Measurements from ENCODE around the gene GFOD1.

GFOD1 gene

GRCh38 chr6:13360671-13361540 lies 126.5 kb downstream of the GFOD1 start:
- DNase-seq (ENCODE audit: low read depth in 2 of 2, low spot score in 1 of 2), result no peak

- DNase-seq (ENCODE audit: low read depth in 2 of 2, low spot score in 1 of 2), result no peak
Observed at GRCh38 chr6:13359287-13359686, 128.1 kb downstream of the GFOD1 start.

- DNase-seq (ENCODE audit: low read depth in 2 of 2, low spot score in 1 of 2), result no peak
Observed at GRCh38 chr6:13358511-13358910, 128.9 kb downstream of the GFOD1 start.

- no peak for DNase-seq (ENCODE audit: low read depth in 2 of 2, low spot score in 1 of 2)
Observed at GRCh38 chr6:13357551-13358075, 129.8 kb downstream of the GFOD1 start.

GRCh38 chr6:13355999-13356785 lies 131.2 kb downstream of the GFOD1 start:
- no peak for DNase-seq (ENCODE audit: low read depth in 2 of 2, low spot score in 1 of 2)

GRCh38 chr6:13355043-13355945 lies 132.1 kb downstream of the GFOD1 start:
- DNase-seq (ENCODE audit: low read depth in 2 of 2, low spot score in 1 of 2), result no peak

- DNase-seq (ENCODE audit: low read depth in 2 of 2, low spot score in 1 of 2), result no peak
Observed at GRCh38 chr6:13354331-13355042, 132.9 kb downstream of the GFOD1 start.

GRCh38 chr6:13352165-13352564 lies 135.2 kb downstream of the GFOD1 start:
- DNase-seq (ENCODE audit: low read depth in 2 of 2, low spot score in 1 of 2), result no peak

GRCh38 chr6:13351271-13351670 lies 136.1 kb downstream of the GFOD1 start:
- no peak for DNase-seq (ENCODE audit: low read depth in 2 of 2, low spot score in 1 of 2)

GRCh38 chr6:13349811-13350506 lies 137.4 kb downstream of the GFOD1 start:
- DNase-seq (ENCODE audit: low read depth in 2 of 2, low spot score in 1 of 2), result no peak

GRCh38 chr6:13348334-13349113 lies 138.9 kb downstream of the GFOD1 start:
- DNase-seq (ENCODE audit: low read depth in 2 of 2, low spot score in 1 of 2), result no peak

- no peak for DNase-seq (ENCODE audit: low read depth in 2 of 2, low spot score in 1 of 2)
Observed at GRCh38 chr6:13346245-13346644, 141.2 kb downstream of the GFOD1 start.

GRCh38 chr6:13342414-13343019 lies 144.9 kb downstream of the GFOD1 start:
- no peak for DNase-seq (ENCODE audit: low read depth in 2 of 2, low spot score in 1 of 2)

GRCh38 chr6:13339863-13340630 lies 147.4 kb downstream of the GFOD1 start:
- no peak for DNase-seq (ENCODE audit: low read depth in 2 of 2, low spot score in 1 of 2)

- no peak for DNase-seq (ENCODE audit: low read depth in 2 of 2, low spot score in 1 of 2)
Observed at GRCh38 chr6:13338038-13338437, 149.4 kb downstream of the GFOD1 start.

GRCh38 chr6:13336553-13336952 lies 150.8 kb downstream of the GFOD1 start:
- DNase-seq (ENCODE audit: low read depth in 2 of 2, low spot score in 1 of 2), result peak; percentile 25 to 62

- DNase-seq (ENCODE audit: low read depth in 2 of 2, low spot score in 1 of 2), result no peak
Observed at GRCh38 chr6:13334953-13335352, 152.4 kb downstream of the GFOD1 start.

GRCh38 chr6:13332349-13332706 lies 155.1 kb downstream of the GFOD1 start:
- no peak for DNase-seq (ENCODE audit: low read depth in 2 of 2, low spot score in 1 of 2)

Data from stimulated activated CD8-positive, alpha-beta memory T cell treated with anti-CD3 and anti-CD28 coated beads, Interleukin-4, amount 100 ng/mL, for 1 hour (primary cell).